ENCODE measurements around the gene LAMTOR5. TPM values are rescaled to one million over a fixed set of nuclear protein-coding genes. Genes with fewer than 3 reads are reported as not detected.

The LAMTOR5 gene
- total and polyA plus RNA-seq, 10 of the 15 experiments (the other 5 are each of a cell fraction or from before 2014, with no cell fraction given), result 64.1 to 613 (median 315) TPM

- TF ChIP-seq USF2 (IDR thresholded peaks at IDR 0.05; ENCODE audit: borderline replicate concordance, low read depth, low read length), result no peak
- TF ChIP-seq, protein P1, sequence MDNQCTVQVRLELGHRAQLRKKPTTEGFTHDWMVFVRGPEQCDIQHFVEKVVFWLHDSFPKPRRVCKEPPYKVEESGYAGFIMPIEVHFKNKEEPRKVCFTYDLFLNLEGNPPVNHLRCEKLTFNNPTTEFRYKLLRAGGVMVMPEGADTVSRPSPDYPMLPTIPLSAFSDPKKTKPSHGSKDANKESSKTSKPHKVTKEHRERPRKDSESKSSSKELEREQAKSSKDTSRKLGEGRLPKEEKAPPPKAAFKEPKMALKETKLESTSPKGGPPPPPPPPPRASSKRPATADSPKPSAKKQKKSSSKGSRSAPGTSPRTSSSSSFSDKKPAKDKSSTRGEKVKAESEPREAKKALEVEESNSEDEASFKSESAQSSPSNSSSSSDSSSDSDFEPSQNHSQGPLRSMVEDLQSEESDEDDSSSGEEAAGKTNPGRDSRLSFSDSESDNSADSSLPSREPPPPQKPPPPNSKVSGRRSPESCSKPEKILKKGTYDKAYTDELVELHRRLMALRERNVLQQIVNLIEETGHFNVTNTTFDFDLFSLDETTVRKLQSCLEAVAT (IDR thresholded peaks at IDR 0.05), result no peak
- no peak for TF ChIP-seq CBX3 (IDR thresholded peaks at IDR 0.05; ENCODE audit: borderline replicate concordance, low read depth)
- TF ChIP-seq CREB1 (IDR thresholded peaks at IDR 0.05; ENCODE audit: low read depth), result no peak
- no peak for TF ChIP-seq ZBTB40 (IDR thresholded peaks at IDR 0.05; ENCODE audit: borderline replicate concordance)
- TF ChIP-seq NR2F1 (conservative IDR thresholded peaks at IDR 0.05), result no peak
- TF ChIP-seq ZNF274 (IDR thresholded peaks at IDR 0.05; ENCODE audit: insufficient read depth, insufficient read length), result no peak
Measured at GRCh38 chr1:110375490-110375889, 32.0 kb downstream of the LAMTOR5 start (continued).
